Activated CD8-positive, alpha-beta T cell treated with anti-CD3 and anti-CD28 coated beads for 36 hours (primary cell): Measurements from ENCODE around the gene ZNF496. TPM values are rescaled to one million over a fixed set of nuclear protein-coding genes. Genes with fewer than 3 reads are reported as not detected.

Experiments used
- ATAC-seq: fragments of 200-7000 bp; cut with Tn5 transposase; one replicate; pipeline ENCODE4 v1.10.0; 2021; ENCODE audit warnings: mild to moderate bottlenecking, moderate library complexity
- CTCF ChIA-PET: fragments of 350-600 bp; sonication (Branson Sonifier 250); formaldehyde crosslinking; loops from one replicate; lab custom pipeline; 2021; ENCODE audit warnings: antibody characterized with exemption; lab: Charles Lee
- POLR2A ChIA-PET: fragments of 350-600 bp; sonication (Branson Sonifier 250); formaldehyde crosslinking; loops from one replicate; lab custom pipeline; 2021; ENCODE audit warnings: antibody characterized with exemption; lab: Charles Lee
- DNase-seq: peaks from one replicate; pipeline ENCODE4 v3.0.0-alpha.2; 2020
- H3K27ac Mint-ChIP-seq: one replicate; pipeline ENCODE4 v1.8.0; 2021; ENCODE audit warnings: mild to moderate bottlenecking, mixed read lengths
- H3K27me3 Mint-ChIP-seq: one replicate; pipeline ENCODE4 v1.8.0; 2021; ENCODE audit warnings: mixed read lengths
- H3K36me3 Mint-ChIP-seq: one replicate; pipeline ENCODE4 v1.8.0; 2021; ENCODE audit warnings: low read depth, mixed read lengths
- H3K4me1 Mint-ChIP-seq: one replicate; pipeline ENCODE4 v1.8.0; 2021; ENCODE audit warnings: low read depth, mixed read lengths
- H3K4me3 Mint-ChIP-seq: one replicate; pipeline ENCODE4 v1.8.0; 2021; ENCODE audit warnings: mild to moderate bottlenecking, moderate library complexity, mixed read lengths
- H3K9me3 Mint-ChIP-seq: one replicate; pipeline ENCODE4 v1.8.0; 2021; ENCODE audit warnings: mixed read lengths
- CTCF ChIP-seq: fragments of 200-600 bp; IDR thresholded peaks from one replicate; pipeline ENCODE4 v1.8.0; 2022; ENCODE audit warnings: antibody characterized with exemption, mild to moderate bottlenecking
- intact Hi-C: fragments of 100-400 bp; cut with micrococcal nuclease; formaldehyde crosslinking; loops from one replicate; pipeline ENCODE4 v1.10.0; 2022
- total RNA-seq, 2 experiments: library from RNA; stranded (reverse); gene quantifications; one replicate each; pipeline ENCODE4 v1.2.3, GENCODE V29; 2021

The ZNF496 gene
- total RNA-seq, 2 experiments from 2014 or later, result 27.5 to 28.0 TPM

- no peaks in the 10 kb centered on the region for H3K9me3 Mint-ChIP-seq
- TF ChIP-seq CTCF, result no peak
- no peak overlapping the region for H3K4me3 Mint-ChIP-seq
- DNase-seq (no peak), ATAC-seq (no peak)
- ChIA-PET CTCF (interaction anchor here (1.5 kb wide), 1 partner anchor 10 kb away, joined by 4 read pairs; no protein-coding TSS in a partner anchor), POLR2A (interaction anchor here (0.7 kb wide), 1 partner anchor 398 kb away, joined by 6 read pairs; no protein-coding TSS in a partner anchor)
- H3K4me1 Mint-ChIP-seq, result peaks cover 72% of the 10 kb centered on the region
- H3K36me3 Mint-ChIP-seq, result peaks cover 66% of the 10 kb centered on the region
- intact Hi-C loops, result loop anchor here (5.0 kb wide), 1 partner anchor 116 kb away; no protein-coding TSS in a partner anchor
- H3K27me3 Mint-ChIP-seq, result no peaks in the 10 kb centered on the region
- H3K27ac Mint-ChIP-seq, result no peak overlapping the region
Measured at GRCh38 chr1:247328311-247328710, 3.4 kb downstream of the ZNF496 start.

GRCh38 chr1:247326411-247327130 is 5.1 kb downstream of the ZNF496 start:
- DNase-seq, result no peak
- peaks cover 68% of the 10 kb centered on the region for H3K36me3 Mint-ChIP-seq
- H3K9me3 Mint-ChIP-seq, result no peaks in the 10 kb centered on the region

GRCh38 chr1:247324923-247325322 is 6.7 kb downstream of the ZNF496 start:
- CTCF ChIA-PET, result interaction anchor here (0.9 to 1.2 kb wide), 2 partner anchors 12 to 48 kb away, joined by 3 read pairs; no protein-coding TSS in a partner anchor
- no peak for TF ChIP-seq CTCF
- no peaks in the 10 kb centered on the region for H3K9me3 Mint-ChIP-seq
- POLR2A ChIA-PET, result interaction anchor here (0.9 kb wide), 2 partner anchors 9 to 17 kb away, joined by 3 to 4 read pairs; no protein-coding TSS in a partner anchor
- intact Hi-C loops, result loop anchor here (5.0 kb wide), 1 partner anchor 113 kb away; no protein-coding TSS in a partner anchor
- peaks cover 76% of the 10 kb centered on the region for H3K36me3 Mint-ChIP-seq
- no peak overlapping the region for H3K4me3 Mint-ChIP-seq
- no peak for DNase-seq
- H3K27ac Mint-ChIP-seq, result no peak overlapping the region
- no peak for ATAC-seq
- no peaks in the 10 kb centered on the region for H3K27me3 Mint-ChIP-seq
- H3K4me1 Mint-ChIP-seq, result peaks cover 84% of the 10 kb centered on the region

More at GRCh38 chr1:247326411-247327130, 5.1 kb downstream of the ZNF496 start:
- Mint-ChIP-seq H3K4me1 (peaks cover 78% of the 10 kb centered on the region), H3K27ac (peak overlapping the region; percentile 74), H3K27me3 (no peaks in the 10 kb centered on the region), H3K4me3 (no peak overlapping the region)
- ATAC-seq, result no peak
- intact Hi-C loops, result loop anchor here (5.0 kb wide), 1 partner anchor 114 kb away; no protein-coding TSS in a partner anchor
- TF ChIP-seq CTCF, result no peak
- ChIA-PET CTCF (no interaction called here), POLR2A (interaction anchor here (2.4 kb wide), 1 partner anchor 9 kb away, joined by 7 read pairs; no protein-coding TSS in a partner anchor)

GRCh38 chr1:247324204-247324787 is 7.4 kb downstream of the ZNF496 start:
- Mint-ChIP-seq H3K4me1 (peaks cover 82% of the 10 kb centered on the region), H3K36me3 (peaks cover 73% of the 10 kb centered on the region), H3K9me3 (no peaks in the 10 kb centered on the region), H3K27me3 (no peaks in the 10 kb centered on the region), H3K27ac (peak overlapping the region; percentile 29), H3K4me3 (no peak overlapping the region)
- ATAC-seq, result no peak
- no peak for DNase-seq
- CTCF ChIA-PET, result interaction anchor here (1.2 to 1.3 kb wide), 2 partner anchors 48 kb away, joined by 3 to 4 read pairs; no protein-coding TSS in a partner anchor
- no peak for TF ChIP-seq CTCF
- intact Hi-C loops, result no loop called here
- POLR2A ChIA-PET, result interaction anchor here (1.0 kb wide), 1 partner anchor 13 kb away, joined by 3 read pairs; no protein-coding TSS in a partner anchor
